22Rv1 (cell line): ENCODE data around the gene CGB2.

Experiments
- H3K27ac ChIP-seq: fragments of 450-650 bp; 2 replicates; pipeline ENCODE4 v1.5.1; 2017
- ZFX ChIP-seq: fragments of 450-650 bp; IDR thresholded peaks from 2 replicates; pipeline ENCODE4 v1.6.1; 2017; ENCODE audit warnings: antibody characterized with exemption, borderline replicate concordance
- TF ChIP-seq, protein P1 (sequence below): fragments of 450-650 bp; IDR thresholded peaks from 2 replicates; pipeline ENCODE4 v1.5.1; 2017; ENCODE audit warnings: mild to moderate bottlenecking

Gene CGB2

DNA sequence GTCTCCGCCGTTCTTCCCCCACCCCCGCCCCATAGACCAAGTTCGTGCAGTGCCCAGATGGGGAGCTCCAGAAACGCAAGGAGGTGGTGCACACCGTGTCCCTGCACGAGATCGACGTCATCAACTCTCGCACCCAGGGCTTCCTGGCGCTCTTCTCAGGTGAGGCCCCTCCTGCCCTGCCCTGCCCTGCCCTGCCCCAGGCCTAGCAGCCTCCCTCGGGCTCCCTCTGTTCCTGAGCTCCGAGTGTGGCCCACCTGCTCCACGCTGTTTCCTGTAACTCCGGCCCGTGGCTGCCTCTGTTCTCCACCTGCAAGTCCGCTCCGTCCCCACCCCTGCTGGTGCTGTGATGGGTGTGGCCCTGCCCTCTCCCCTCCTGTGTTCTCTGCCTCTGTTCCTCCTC is 21.2 kb upstream of the CGB2 start:
- H3K27ac ChIP-seq, result no peak overlapping the region

DNA sequence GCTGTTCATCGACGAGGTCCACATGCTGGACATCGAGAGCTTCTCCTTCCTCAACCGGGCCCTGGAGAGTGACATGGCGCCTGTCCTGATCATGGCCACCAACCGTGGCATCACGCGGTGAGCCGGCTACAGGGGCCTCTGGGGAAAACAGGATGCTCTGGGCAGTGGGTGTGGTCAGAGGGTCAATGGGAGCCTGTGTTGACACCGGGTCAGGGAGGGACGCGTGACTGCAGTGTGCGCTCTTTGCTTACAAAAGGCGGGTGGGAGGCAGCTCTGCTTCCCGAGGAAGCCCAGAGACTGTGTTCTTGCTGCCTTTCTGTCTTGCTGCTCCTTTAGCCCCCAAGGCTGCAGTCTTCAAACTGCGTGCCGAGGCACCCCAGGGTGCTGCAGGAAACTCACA is 20.5 kb upstream of the CGB2 start:
- TF ChIP-seq, protein P1, sequence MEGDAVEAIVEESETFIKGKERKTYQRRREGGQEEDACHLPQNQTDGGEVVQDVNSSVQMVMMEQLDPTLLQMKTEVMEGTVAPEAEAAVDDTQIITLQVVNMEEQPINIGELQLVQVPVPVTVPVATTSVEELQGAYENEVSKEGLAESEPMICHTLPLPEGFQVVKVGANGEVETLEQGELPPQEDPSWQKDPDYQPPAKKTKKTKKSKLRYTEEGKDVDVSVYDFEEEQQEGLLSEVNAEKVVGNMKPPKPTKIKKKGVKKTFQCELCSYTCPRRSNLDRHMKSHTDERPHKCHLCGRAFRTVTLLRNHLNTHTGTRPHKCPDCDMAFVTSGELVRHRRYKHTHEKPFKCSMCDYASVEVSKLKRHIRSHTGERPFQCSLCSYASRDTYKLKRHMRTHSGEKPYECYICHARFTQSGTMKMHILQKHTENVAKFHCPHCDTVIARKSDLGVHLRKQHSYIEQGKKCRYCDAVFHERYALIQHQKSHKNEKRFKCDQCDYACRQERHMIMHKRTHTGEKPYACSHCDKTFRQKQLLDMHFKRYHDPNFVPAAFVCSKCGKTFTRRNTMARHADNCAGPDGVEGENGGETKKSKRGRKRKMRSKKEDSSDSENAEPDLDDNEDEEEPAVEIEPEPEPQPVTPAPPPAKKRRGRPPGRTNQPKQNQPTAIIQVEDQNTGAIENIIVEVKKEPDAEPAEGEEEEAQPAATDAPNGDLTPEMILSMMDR, result no peak
- TF ChIP-seq ZFX, result no peak
- H3K27ac ChIP-seq, result no peak overlapping the region

More for the DNA sequence above, 21.2 kb upstream of the CGB2 start:
- no peak for TF ChIP-seq ZFX
- TF ChIP-seq, protein P1, result no peak

DNA sequence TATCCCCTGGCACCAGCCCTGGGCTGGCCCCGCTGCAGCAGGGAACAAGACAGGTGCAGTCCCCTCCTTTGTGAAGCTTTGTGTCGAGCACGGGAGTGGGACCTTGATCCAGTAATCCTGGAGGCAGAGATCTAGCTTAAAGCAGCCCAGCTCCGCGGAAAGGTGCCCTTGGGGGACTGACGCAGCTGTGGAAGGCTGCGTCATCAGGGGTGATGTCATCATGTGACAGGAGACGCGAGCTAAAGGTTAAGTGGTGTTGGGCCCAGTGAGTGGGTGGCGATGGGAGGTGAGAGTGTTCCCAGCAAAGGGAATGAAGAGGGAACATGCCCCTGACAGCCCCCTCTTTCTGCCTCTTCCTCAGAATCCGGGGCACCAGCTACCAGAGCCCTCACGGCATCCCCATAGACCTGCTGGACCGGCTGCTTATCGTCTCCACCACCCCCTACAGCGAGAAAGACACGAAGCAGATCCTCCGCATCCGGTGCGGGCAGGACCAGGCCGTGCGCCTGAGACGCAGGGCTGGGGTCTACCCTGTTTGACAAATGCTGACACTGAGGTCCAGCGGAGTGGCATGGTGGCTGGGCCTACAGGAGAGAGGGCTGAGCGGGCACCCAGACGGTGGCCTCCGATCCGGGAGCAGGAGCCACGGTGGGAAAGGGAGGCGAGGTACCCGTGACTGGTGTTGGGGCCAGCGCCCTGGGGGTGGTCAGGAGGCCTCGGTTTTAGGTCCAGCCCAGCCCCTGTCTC is 17.4 kb upstream of the CGB2 start:
- H3K27ac ChIP-seq, result no peak overlapping the region
- no peak for TF ChIP-seq ZFX
- TF ChIP-seq, protein P1, result no peak

DNA sequence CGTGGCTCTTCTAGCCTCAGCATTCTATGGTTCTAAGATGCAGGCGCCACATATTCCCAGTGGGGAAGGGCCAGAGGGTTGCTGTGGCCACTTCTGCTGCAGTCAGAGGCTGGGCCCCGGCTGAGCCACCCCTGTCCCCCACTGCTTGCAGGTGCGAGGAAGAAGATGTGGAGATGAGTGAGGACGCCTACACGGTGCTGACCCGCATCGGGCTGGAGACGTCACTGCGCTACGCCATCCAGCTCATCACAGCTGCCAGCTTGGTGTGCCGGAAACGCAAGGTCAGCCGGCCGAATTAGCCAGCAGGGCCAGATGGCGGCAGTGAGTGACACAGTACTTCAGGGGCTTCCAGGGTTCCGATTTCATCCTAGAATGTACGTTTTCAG is 16.8 kb upstream of the CGB2 start:
- H3K27ac ChIP-seq, result no peak overlapping the region
- TF ChIP-seq, protein P1, result no peak
- no peak for TF ChIP-seq ZFX

DNA sequence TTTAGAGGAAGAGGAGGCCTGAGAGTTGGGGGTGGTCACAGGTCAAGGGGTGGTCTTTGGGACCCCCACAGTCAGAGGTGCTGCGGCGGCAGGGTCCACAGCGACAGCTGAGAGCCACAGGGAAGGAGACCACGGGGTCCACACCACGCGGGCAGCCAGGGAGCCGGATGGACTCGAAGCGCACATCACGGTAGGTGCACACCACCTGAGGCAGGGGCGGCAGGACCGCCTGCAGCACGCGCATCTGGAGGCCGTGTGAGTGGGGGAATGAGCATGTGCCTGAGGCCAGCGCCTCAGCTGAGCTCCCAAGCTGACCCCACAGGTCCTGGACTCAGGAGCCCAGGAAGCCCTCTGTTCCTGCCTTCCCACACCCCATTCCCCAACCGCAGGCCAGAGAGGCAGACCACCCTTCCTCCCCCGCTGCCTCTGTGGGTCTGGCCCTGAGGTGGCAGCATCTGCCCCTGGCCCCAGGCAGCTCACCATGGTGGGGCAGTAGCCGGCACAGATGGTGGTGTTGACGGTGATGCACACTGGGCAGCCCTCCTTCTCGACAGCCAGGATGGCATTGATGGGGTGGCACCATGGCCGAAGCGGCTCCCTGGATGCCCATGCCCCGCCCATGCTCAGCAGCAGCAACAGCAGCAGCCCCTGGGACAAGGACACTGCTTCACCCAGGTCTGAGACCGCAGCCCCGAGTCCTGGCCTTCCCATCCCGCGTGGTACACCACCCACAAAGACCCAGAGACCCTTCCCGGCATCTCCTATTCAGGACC is 15.4 kb upstream of the CGB2 start:
- H3K27ac ChIP-seq, result no peak overlapping the region
- TF ChIP-seq, protein P1, result no peak
- no peak for TF ChIP-seq ZFX

DNA sequence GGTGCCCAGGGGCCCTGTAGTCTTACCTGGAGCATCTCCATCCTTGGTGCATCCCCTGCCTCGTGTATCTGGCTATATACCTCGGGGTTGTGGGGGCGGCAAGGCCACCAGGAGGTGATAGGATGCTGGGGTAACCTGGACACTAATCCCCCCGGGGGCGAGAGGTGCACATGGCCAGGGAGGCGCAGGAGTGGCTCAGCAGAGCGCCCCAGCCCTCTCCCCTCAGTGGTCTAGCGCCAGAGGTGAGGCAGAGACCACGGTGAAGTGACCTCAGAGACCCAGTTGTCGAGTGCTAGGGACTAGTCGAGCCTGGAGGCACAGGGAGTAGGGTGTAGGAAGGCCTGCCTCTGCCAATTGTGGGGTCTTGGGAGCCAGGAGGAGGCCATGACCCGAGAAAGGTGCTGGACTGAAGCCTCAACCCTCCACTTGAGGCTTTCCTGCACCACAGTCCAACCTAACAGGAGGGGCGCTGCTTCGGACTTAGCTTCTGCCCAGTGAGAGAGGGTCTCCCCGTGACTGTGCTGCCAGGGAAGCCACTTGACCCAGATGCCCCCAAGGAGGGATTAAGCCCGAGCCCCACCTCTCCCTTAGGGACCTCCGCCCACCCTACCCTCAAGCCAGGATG is 14.5 kb upstream of the CGB2 start, which contains the start of gene LHB:
Gene LHB (minus strand): TSS at position 51 of the 625 bp plus-strand sequence. CDS start 10 bp downstream, at position 41.
- H3K27ac ChIP-seq, result peak within 1 kb of the TSS; percentile 87
- TF ChIP-seq ZFX, result no peak
- TF ChIP-seq, protein P1, result no peak
